GM19099 (cell line): ENCODE data around the gene REL.

Experiments used
- POLR2A ChIP-seq: IDR thresholded peaks from 3 replicates; pipeline ENCODE4 v1.6.1; 2011; ENCODE audit warnings: low read depth; ENCODE audit not compliant: insufficient read length; ENCODE audit errors: extremely low read depth

REL gene

GRCh38 chr2:60890393-60890707 lies 9.0 kb downstream of the REL start:
- TF ChIP-seq POLR2A = no peak

- TF ChIP-seq POLR2A = no peak
These were observed 9.8 kb downstream of the REL start for GRCh38 chr2:60891180-60891579.

- no peak for TF ChIP-seq POLR2A
These were observed 17.2 kb downstream of the REL start for GRCh38 chr2:60898567-60898966.

DNA sequence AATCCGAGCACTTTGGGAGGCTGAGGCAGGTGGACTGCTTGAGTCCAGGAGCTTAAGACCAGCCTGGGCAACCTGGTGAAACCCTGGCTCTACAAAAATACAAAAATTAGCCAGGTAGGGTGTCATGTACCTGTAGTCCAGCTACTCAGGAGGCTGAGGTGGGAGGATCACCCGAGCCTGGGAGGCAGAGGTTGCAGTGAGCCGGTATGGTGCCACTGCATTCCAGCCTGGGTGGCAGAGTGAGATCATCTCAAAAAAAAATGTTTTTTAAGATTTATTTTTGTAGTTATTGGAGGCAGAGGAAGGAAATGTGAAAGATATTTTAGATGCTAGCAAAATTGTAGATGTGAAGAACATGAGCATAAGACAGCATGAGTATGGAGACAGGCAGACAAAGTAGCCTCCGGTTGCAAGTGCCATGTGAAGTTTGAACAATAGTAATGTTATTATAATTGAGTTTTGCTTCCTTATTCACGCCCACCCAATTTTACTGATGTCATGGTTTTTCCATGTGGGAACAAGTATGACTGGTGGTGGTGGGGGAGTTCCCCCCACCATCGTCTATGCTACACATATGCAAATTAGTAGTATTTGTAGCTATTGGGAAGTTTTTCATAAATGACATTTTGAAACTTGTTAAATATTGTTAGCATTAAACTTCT lies 18.0 kb downstream of the REL start:
- TF ChIP-seq POLR2A = peak; percentile 37

- TF ChIP-seq POLR2A = no peak
These were observed 18.5 kb downstream of the REL start for GRCh38 chr2:60899892-60900249.

- TF ChIP-seq POLR2A = no peak
These were observed 25.0 kb downstream of the REL start for GRCh38 chr2:60906395-60906794.

DNA sequence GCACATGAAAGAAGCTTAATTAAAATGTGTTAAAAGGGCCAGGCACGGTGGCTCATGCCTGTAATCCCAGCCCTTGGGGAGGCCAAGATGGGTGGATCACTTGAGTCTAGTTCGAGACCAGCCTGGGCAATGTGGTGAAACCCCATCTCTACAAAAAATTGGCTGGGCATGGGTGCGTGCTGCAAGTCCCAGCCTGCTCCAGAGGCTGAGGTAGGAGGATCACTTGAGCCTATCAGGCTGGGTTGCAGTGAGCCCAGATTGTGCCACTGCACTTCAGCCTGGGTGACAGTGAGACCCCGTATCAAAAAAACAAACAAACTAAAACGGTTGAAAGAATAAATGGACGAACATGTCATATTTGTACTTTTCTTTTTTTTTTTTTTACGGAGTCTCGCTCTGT lies 26.0 kb downstream of the REL start:
- no peak for TF ChIP-seq POLR2A

DNA sequence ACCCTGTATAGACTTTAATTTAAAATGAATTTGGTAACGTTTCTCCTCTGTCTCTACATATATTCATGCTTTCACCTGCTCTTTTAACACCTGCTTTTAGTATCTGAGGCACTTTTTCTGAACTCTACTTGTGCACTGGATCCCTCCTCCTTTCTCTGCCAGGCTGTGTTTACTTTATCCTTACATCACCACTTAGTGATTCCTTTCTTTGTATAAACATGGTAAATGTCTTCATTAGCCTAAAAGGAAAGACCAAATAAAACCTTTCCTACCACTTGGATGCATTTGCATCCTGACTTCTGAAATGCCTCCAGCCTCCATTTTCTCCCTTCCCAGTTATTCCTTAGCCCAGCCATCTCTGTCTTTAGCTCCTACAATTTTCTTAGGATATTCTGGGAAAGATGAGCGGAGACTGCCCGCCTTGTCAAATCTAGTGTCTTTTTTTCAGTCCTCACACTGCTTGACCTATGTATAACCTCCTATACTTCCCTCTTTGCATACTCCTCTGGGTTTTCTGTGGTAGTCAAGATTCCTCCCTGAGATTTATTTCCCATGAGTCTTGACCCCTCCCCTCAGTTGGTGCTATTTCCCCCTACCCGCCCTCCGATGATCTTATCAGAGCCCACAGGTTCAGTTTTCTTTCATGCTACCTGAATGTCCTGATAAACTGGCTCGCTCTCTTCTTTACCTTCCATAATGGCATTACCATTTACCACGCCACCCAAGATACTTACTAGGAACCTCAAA lies 44.8 kb downstream of the REL start:
- no peak for TF ChIP-seq POLR2A

- no peak for TF ChIP-seq POLR2A
These were observed 45.6 kb downstream of the REL start for GRCh38 chr2:60926741-60927552.

GRCh38 chr2:60932954-60933353 lies 51.6 kb downstream of the REL start:
- TF ChIP-seq POLR2A = no peak

GRCh38 chr2:60934165-60934722 lies 52.9 kb downstream of the REL start:
- TF ChIP-seq POLR2A = no peak

GRCh38 chr2:60936757-60937156 lies 55.4 kb downstream of the REL start:
- TF ChIP-seq POLR2A = no peak

DNA sequence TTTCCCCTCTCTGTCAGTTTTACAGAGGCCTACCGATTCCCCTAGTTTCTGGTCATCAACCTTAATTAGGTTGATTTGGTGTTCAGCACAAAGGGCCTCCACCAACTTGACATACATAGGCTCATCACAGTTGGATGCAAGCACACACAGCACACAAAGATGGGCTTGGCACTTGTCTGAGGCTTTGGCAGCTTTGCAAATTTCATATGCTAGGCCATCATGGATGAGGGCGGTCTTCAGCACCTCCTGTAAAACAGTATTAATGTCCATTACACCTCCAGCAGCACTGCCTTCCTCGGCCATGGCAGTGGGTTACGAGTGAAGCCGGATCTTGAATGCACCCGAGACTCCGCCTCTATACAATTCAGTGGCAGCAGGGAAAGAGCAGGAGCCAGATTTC lies 56.9 kb downstream of the REL start:
- TF ChIP-seq POLR2A = no peak

DNA sequence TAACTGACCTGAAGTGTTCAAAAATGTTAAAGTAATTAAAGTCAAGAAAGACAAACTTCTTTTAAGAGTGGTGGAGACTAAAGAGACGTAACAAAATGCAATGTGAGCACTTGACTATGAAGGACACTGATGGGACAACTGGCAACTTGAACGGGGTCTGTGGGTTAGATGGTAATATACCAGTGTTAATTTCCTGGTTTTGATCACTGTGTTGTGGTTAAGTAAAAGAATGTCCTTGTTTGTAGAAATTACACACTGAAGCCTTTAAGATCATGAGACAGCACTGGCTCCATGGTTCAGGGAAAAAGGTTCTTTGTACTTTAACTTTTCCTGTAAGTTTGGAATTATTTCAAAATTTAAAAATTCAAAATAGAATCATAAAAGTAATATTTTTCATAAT lies 58.2 kb downstream of the REL start:
- TF ChIP-seq POLR2A = no peak

GRCh38 chr2:60945341-60945740 lies 64.0 kb downstream of the REL start:
- TF ChIP-seq POLR2A = no peak

GRCh38 chr2:60947056-60947455 lies 65.7 kb downstream of the REL start:
- TF ChIP-seq POLR2A = no peak
